Liver (tissue), 9 donors: ENCODE results near the gene CHD3. TPM values are rescaled to one million over a fixed set of nuclear protein-coding genes. Genes with fewer than 3 reads are reported as not detected.

Experiments used
- DNase-seq: peaks from one replicate; pipeline ENCODE4 v3.0.0-alpha.2; 2017; ENCODE audit warnings: low spot score
- H3K27ac ChIP-seq, 2 donors: one replicate each; pipeline ENCODE4 v1.7.0; 2013; ENCODE audit warnings: inconsistent platforms in 2 of 2, low read length in 2 of 2, control low read depth in 1 of 2, low read depth in 1 of 2, mild to moderate bottlenecking in 1 of 2
- H3K27me3 ChIP-seq, 4 donors: one replicate each; pipeline versions ENCODE4 v1.6.1 to v1.7.0; 2013; ENCODE audit warnings: low read length in 3 of 4, inconsistent platforms in 1 of 4, mild to moderate bottlenecking in 1 of 4, moderate library complexity in 1 of 4; ENCODE audit not compliant: control insufficient read depth in 4 of 4, insufficient read depth in 4 of 4
- H3K36me3 ChIP-seq, 4 donors: one replicate each; pipeline versions ENCODE4 v1.6.1 to v1.7.0; 2013; ENCODE audit warnings: low read length in 3 of 4, mild to moderate bottlenecking in 3 of 4, low read depth in 1 of 4, moderate library complexity in 1 of 4; ENCODE audit not compliant: control insufficient read depth in 4 of 4, insufficient read depth in 3 of 4
- H3K4me1 ChIP-seq, 4 donors: one replicate each; pipeline versions ENCODE4 v1.6.1 to v1.7.0; 2013; ENCODE audit warnings: low read length in 3 of 4, mild to moderate bottlenecking in 3 of 4, moderate library complexity in 1 of 4; ENCODE audit not compliant: control insufficient read depth in 4 of 4, insufficient read depth in 4 of 4
- H3K4me3 ChIP-seq, 3 donors: one replicate each; pipeline versions ENCODE4 v1.6.1 to v1.7.0; 2013; ENCODE audit warnings: low read length in 3 of 3, control low read depth in 1 of 3, low read depth in 1 of 3, mild to moderate bottlenecking in 1 of 3
- H3K9ac ChIP-seq, 2 donors: one replicate each; pipeline ENCODE4 v1.7.0; 2013; ENCODE audit warnings: low read length in 2 of 2, mild to moderate bottlenecking in 2 of 2, moderate library complexity in 2 of 2, control low read depth in 1 of 2, low read depth in 1 of 2
- H3K9me3 ChIP-seq, 4 donors: one replicate each; pipeline versions ENCODE4 v1.6.1 to v1.7.0; 2013; ENCODE audit warnings: low read length in 3 of 4; ENCODE audit not compliant: control insufficient read depth in 4 of 4
- EGR1 ChIP-seq, 2 donors: IDR thresholded peaks; 2 replicates each; pipeline ENCODE4 v1.6.1; 2016 to 2018; ENCODE audit warnings: antibody characterized with exemption in 2 of 2, low read depth in 2 of 2
- FOXA1 ChIP-seq: IDR thresholded peaks from 2 replicates; pipeline ENCODE4 v1.6.1; 2016; ENCODE audit warnings: antibody characterized with exemption
- FOXA2 ChIP-seq: IDR thresholded peaks from 2 replicates; pipeline ENCODE4 v1.6.1; 2016; ENCODE audit warnings: antibody characterized with exemption
- GABPA ChIP-seq, 2 donors: IDR thresholded peaks in 1 of 2; conservative IDR thresholded peaks in 1 of 2; 2 replicates each; pipeline ENCODE4 v1.6.1; 2016; ENCODE audit warnings: antibody characterized with exemption in 2 of 2, mild to moderate bottlenecking in 1 of 2, moderate library complexity in 1 of 2
- HNF4A ChIP-seq, 2 donors: conservative IDR thresholded peaks; 2 replicates each; pipeline ENCODE4 v1.6.1; 2016; ENCODE audit warnings: antibody characterized with exemption in 2 of 2, mild to moderate bottlenecking in 2 of 2
- HNF4G ChIP-seq: IDR thresholded peaks from 2 replicates; pipeline ENCODE4 v1.6.1; 2016; ENCODE audit warnings: antibody characterized with exemption
- JUND ChIP-seq, 2 donors: IDR thresholded peaks; 2 replicates each; pipeline ENCODE4 v1.6.1; 2016; ENCODE audit warnings: antibody characterized with exemption in 2 of 2
- NR2F2 ChIP-seq: IDR thresholded peaks from 2 replicates; pipeline ENCODE4 v1.6.1; 2016; ENCODE audit warnings: antibody characterized with exemption
- RAD21 ChIP-seq, 2 donors: IDR thresholded peaks; 2 replicates each; pipeline ENCODE4 v1.6.1; 2016; ENCODE audit warnings: antibody characterized with exemption in 2 of 2, mild to moderate bottlenecking in 2 of 2
- RXRA ChIP-seq, 2 donors: IDR thresholded peaks; 2 replicates each; pipeline ENCODE4 v1.6.1; 2017 to 2018; ENCODE audit warnings: antibody characterized with exemption in 2 of 2, mild to moderate bottlenecking in 1 of 2
- SP1 ChIP-seq: IDR thresholded peaks from 2 replicates; pipeline ENCODE4 v1.6.1; 2018; ENCODE audit warnings: antibody characterized with exemption, mild to moderate bottlenecking
- TAF1 ChIP-seq: conservative IDR thresholded peaks from 2 replicates; pipeline ENCODE4 v1.6.1; 2016; ENCODE audit warnings: antibody characterized with exemption, mild to moderate bottlenecking
- YY1 ChIP-seq: IDR thresholded peaks from 2 replicates; pipeline ENCODE4 v1.6.1; 2016; ENCODE audit warnings: antibody characterized with exemption, mild to moderate bottlenecking
- WGBS: extraction: QIAGEN DNeasy Blood & Tissue Kit; methylation state at CpG from one replicate; pipeline ENCODE4 v1.1.7; 2013; 5-methylcytosine and 5-hydroxymethylcytosine counted together
- polyA plus RNA-seq, 2 donors: library from polyadenylated mRNA; stranded (reverse) in 1 of 2; unstranded in 1 of 2; fragments of 200-250 nt in 1 of 2; fragments of >200 nt in 1 of 2; fragmentation: Nextera tagmentation in 1 of 2; extraction: Ambion mirVana in 1 of 2; gene quantifications; one replicate each; pipeline versions ENCODE4 v1.2.1 to v1.2.3, GENCODE V29; 2013 to 2015
- total RNA-seq, 2 donors: library from RNA; depleted of rRNA; stranded (reverse); fragments of >200 nt; gene quantifications; one replicate each; pipeline ENCODE4 v1.2.3, GENCODE V29; 2014
- TF ChIP-seq, protein P1 (sequence below): fragments of 150-350 bp; IDR thresholded peaks from 2 replicates; pipeline ENCODE4 v1.5.1; 2017; ENCODE audit warnings: improper control_type of control experiment, low read depth, low read length; ENCODE audit not compliant: missing input control
- TF ChIP-seq, protein P2 (sequence below): IDR thresholded peaks from 2 replicates; pipeline ENCODE4 v1.6.1; 2016; ENCODE audit warnings: antibody characterized with exemption
- TF ChIP-seq, protein P3 (sequence below): IDR thresholded peaks from 2 replicates; pipeline ENCODE4 v1.6.1; 2016; ENCODE audit warnings: antibody characterized with exemption
- TF ChIP-seq, protein P4 (sequence below): IDR thresholded peaks from 2 replicates; pipeline ENCODE4 v1.6.1; 2016; ENCODE audit warnings: antibody characterized with exemption, mild to moderate bottlenecking
- TF ChIP-seq, protein P5 (sequence below): IDR thresholded peaks from 2 replicates; pipeline ENCODE4 v1.6.1; 2016; ENCODE audit warnings: antibody characterized with exemption
- donor health status: healthy.
- donor health status: healthy.
- donor health status: healthy.
- donor health status: healthy.
- donor health status: healthy.

Gene CHD3
- total and polyA plus RNA-seq, 4 donors = 1.9 to 14.4 (median 7.2) TPM

DNA sequence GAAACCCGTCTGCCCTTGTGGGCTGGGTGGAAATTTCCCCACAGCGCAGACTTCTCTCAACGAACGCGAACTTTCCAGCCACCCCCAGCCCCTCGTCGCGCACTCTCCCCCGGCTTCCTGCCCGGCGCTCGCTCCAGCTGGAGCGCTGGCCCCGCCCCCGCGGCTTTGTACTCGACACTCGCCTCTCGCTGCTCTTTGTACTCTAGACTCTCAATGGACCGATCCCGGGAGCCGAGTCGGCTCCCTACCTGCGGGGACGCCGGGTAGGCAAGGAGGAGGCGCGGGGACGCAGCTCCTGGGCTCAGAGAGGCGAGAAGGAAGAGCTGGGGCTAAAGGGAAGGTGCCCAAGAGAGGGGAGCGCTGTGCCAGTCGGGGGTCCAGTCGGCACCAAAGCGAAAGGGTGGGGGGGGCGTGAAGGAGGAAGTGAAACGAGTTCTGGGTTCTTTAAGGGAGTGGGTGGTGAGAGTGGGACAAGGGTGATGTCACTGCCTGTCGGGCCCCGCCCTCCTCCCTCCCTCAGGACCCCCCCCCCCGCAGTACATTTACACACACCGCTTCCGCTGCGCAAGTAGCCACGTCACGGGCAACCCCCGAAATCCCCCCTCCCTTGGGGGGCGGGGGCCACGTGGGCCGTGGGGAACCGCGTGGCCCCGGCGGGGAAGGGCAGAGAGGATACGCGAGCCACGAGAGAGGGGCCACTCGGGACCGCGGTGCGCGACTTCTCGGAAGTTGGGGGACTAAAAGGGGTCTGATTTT, 44.9 kb upstream of the CHD3 start (continued):
- TF ChIP-seq TAF1 (peak; percentile 74), RXRA (IDR thresholded peaks at IDR 0.05) (peak; percentile 57 to 62)

DNA sequence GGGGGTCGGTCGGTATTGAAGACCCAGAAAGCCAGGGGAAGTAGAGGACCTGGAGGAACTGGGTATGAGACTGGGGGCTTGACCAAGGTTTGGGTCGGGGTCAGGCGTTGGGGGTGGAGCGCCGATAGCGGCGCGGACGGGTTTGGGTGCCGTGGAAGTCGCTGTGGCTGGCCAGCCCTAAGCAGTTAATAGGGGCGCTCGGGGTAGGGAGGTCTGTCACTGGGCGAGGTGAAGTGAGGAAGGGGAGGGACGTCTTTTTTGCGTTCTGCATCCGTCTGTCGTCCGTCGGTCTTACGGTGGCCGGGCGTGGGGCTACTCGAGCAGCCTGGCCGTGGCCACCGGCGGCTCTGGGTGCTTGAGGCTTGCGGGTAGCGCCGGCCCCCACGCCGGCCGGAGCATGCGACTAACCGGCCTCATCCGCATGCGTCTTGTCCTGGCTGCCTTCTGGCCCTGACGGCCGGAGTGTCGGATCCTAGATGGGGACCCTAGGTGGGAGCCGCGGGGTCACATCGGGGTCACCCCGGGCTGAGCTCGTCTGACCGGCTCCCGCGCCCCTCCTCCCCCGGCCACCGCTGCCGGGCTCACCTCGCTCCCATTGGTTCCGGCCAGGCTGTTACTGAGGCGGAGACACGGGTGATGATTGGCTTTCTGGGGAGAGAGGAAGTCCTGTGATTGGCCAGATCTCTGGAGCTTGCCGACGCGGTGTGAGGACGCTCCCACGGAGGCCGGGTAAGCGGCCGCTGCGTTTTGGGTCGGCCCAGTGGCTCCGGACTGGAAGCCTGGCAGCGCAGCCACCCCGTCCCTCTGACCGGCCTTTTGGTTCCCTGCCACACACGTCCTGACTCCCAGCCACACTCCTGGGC, 44.1 kb upstream of the CHD3 start:
- Histone ChIP-seq H3K4me1 (peaks cover 0 to 37% (median 21%) of the 10 kb centered on the region in 4 donors), H3K27me3 (no peaks in the 10 kb centered on the region), H3K9ac (peak overlapping the region; percentile 96), H3K27ac (peak overlapping the region; percentile 99 to 100), H3K4me3 (peak overlapping the region; percentile 66 to 97 (median 90)), H3K9me3 (no peaks in the 10 kb centered on the region), H3K36me3 (peaks cover 7 to 23% (median 10%) of the 10 kb centered on the region in 4 donors)
- TF ChIP-seq EGR1 (IDR thresholded peaks at IDR 0.05; ENCODE audit: low read depth in 2 of 2) (peak in 1 of 2 donors; percentile 18), TAF1 (no peak), GABPA (IDR thresholded peaks at IDR 0.05 in 1 of 2, conservative IDR thresholded peaks at IDR 0.05 in 1 of 2) (peak in 1 of 2 donors; percentile 16), FOXA2 (no peak), JUND (IDR thresholded peaks at IDR 0.05) (no peak), FOXA1 (no peak), SP1 (peak; percentile 89), RXRA (IDR thresholded peaks at IDR 0.05) (peak; percentile 61 to 65), HNF4G (no peak), RAD21 (IDR thresholded peaks at IDR 0.05) (peak in 1 of 2 donors; percentile 44), HNF4A (conservative IDR thresholded peaks at IDR 0.05) (no peak), YY1 (peak; percentile 64), NR2F2 (no peak)
- TF ChIP-seq, protein P1, sequence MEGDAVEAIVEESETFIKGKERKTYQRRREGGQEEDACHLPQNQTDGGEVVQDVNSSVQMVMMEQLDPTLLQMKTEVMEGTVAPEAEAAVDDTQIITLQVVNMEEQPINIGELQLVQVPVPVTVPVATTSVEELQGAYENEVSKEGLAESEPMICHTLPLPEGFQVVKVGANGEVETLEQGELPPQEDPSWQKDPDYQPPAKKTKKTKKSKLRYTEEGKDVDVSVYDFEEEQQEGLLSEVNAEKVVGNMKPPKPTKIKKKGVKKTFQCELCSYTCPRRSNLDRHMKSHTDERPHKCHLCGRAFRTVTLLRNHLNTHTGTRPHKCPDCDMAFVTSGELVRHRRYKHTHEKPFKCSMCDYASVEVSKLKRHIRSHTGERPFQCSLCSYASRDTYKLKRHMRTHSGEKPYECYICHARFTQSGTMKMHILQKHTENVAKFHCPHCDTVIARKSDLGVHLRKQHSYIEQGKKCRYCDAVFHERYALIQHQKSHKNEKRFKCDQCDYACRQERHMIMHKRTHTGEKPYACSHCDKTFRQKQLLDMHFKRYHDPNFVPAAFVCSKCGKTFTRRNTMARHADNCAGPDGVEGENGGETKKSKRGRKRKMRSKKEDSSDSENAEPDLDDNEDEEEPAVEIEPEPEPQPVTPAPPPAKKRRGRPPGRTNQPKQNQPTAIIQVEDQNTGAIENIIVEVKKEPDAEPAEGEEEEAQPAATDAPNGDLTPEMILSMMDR = no peak
- TF ChIP-seq, protein P2, sequence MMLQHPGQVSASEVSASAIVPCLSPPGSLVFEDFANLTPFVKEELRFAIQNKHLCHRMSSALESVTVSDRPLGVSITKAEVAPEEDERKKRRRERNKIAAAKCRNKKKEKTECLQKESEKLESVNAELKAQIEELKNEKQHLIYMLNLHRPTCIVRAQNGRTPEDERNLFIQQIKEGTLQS = no peak
- TF ChIP-seq, protein P3, sequence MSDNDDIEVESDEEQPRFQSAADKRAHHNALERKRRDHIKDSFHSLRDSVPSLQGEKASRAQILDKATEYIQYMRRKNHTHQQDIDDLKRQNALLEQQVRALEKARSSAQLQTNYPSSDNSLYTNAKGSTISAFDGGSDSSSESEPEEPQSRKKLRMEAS = no peak
- TF ChIP-seq, protein P4, sequence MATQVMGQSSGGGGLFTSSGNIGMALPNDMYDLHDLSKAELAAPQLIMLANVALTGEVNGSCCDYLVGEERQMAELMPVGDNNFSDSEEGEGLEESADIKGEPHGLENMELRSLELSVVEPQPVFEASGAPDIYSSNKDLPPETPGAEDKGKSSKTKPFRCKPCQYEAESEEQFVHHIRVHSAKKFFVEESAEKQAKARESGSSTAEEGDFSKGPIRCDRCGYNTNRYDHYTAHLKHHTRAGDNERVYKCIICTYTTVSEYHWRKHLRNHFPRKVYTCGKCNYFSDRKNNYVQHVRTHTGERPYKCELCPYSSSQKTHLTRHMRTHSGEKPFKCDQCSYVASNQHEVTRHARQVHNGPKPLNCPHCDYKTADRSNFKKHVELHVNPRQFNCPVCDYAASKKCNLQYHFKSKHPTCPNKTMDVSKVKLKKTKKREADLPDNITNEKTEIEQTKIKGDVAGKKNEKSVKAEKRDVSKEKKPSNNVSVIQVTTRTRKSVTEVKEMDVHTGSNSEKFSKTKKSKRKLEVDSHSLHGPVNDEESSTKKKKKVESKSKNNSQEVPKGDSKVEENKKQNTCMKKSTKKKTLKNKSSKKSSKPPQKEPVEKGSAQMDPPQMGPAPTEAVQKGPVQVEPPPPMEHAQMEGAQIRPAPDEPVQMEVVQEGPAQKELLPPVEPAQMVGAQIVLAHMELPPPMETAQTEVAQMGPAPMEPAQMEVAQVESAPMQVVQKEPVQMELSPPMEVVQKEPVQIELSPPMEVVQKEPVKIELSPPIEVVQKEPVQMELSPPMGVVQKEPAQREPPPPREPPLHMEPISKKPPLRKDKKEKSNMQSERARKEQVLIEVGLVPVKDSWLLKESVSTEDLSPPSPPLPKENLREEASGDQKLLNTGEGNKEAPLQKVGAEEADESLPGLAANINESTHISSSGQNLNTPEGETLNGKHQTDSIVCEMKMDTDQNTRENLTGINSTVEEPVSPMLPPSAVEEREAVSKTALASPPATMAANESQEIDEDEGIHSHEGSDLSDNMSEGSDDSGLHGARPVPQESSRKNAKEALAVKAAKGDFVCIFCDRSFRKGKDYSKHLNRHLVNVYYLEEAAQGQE = no peak
- TF ChIP-seq, protein P5, sequence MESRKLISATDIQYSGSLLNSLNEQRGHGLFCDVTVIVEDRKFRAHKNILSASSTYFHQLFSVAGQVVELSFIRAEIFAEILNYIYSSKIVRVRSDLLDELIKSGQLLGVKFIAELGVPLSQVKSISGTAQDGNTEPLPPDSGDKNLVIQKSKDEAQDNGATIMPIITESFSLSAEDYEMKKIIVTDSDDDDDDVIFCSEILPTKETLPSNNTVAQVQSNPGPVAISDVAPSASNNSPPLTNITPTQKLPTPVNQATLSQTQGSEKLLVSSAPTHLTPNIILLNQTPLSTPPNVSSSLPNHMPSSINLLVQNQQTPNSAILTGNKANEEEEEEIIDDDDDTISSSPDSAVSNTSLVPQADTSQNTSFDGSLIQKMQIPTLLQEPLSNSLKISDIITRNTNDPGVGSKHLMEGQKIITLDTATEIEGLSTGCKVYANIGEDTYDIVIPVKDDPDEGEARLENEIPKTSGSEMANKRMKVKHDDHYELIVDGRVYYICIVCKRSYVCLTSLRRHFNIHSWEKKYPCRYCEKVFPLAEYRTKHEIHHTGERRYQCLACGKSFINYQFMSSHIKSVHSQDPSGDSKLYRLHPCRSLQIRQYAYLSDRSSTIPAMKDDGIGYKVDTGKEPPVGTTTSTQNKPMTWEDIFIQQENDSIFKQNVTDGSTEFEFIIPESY = no peak
- under 1% methylated on average over 71 of the region's 71 CpGs for WGBS
- DNase-seq = peak; percentile 87
